Activated CD8-positive, alpha-beta memory T cell treated with anti-CD3 and anti-CD28 coated beads, Interleukin-2, amount 50 U/mL, for 4 hours (primary cell): ENCODE results near the gene GSDMA.

ENCODE experiments used
- DNase-seq: peaks from one replicate; pipeline ENCODE4 v3.0.0-alpha.2; 2020

The GSDMA gene

GRCh38 chr17:40023590-40024292 is 60.9 kb downstream of the GSDMA start:
- DNase-seq: no peak

- DNase-seq: no peak
Measured at GRCh38 chr17:40024901-40025300, 62.1 kb downstream of the GSDMA start.

DNA sequence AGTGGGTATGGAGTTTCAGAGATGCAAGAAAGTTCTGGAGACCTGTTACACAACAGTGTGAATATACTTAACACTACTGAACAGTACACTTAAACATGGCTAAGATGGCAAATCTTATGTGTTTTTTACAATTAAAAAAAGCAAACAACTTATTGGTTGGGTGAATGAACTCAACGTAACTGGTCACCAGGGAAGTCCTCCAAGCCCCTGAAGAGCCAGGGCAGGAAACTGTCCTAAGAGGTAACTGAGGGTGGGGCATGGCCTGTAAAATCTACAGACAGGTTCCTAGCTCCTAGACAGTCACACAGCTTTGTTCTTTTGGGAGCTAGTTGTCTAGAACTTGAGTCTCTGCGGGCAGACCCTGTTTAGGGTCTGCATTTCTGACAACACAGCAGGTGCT is 62.8 kb downstream of the GSDMA start:
- DNase-seq: no peak

DNA sequence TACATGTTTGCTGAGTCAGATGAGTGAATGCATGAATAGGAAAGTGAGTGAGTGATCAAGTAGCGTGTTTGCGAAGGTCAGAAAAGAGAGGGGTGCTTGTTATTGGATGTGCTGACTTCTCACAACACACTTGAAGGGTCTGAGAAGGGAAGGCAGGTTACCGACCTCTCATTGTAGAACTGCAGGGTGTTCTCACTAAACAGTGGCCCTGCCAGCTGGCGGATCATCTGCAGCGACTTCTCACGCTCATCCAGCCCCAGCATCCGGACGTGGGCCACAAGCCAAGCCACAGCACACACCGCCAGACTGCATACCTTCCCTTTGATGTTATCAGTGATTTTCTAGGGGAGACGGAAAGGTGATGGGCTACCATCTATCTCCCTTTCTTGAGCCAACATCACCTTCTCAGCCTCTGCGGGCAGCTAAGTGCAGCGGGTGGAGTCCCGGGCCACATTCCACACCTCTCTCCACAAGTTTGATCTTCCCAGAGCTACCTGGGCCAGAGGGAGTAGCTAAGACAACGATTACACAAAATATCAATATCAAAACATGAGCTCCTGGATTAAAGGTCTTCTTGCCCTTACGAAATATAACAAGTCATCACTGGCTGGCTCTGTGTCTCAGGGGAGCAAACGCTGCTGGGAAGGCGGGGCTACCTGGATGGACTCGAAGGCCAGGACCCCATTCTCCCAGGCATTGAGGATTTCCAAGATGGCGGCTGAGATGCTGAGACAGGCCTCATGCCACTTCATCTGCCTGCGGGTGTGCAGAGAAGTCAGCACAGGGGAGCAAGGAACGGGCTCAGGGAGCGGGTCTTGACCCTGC is 63.4 kb downstream of the GSDMA start:
- peak; percentile 29 for DNase-seq

DNA sequence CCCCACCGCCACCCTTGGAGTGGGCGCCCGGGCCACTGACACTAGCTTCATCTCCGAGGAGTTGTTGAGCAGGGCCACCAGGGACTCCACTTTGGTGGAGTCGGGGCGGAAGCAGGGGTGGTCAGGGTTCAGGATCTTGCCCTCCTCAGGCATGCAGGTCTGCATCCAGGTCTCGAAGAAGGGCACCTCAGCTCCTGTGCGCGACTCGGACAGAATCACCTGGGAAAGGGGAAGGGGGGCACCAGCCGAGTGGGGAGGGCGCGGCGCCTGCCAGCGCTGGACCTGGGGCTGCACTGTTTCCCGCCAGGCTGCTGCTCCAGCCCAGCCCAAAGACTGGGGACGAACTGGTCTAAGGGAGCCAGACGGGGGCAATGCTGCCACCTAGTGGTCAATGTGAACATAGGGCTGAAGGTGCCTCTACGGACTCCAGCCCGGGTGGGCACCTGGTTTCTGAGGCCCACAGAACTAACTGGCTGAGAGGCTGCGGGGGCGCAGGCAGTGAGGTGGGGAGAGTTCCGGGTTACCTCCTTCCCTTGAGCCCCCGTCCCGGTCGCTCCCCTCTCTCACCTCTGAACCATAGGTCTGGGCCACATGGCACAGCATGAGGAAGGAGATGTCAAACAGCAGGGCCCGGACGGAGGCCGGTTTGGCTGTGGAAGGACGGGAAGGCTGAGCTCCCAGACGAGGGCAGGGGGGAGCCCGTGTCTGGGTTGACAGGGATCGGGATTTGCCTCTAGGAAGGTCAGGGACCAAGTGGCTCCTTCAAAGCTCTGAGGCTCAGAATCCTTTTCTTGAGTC is 64.2 kb downstream of the GSDMA start:
- DNase-seq: peak; percentile 75
